AG09309 (cell line): ENCODE data around the gene CFAP43.
"Not testable (repeated sequence)": the region's sequence is repeated elsewhere in the genome, so short reads cannot be mapped to it uniquely, and the experiment has no call there.

Experiments
- DNase-seq: peaks from one replicate; pipeline ENCODE4 v3.0.0-alpha.2; 2010; ENCODE audit warnings: low read depth
- H3K4me3 ChIP-seq: 2 replicates; pipeline ENCODE4 v1.5.1; 2011; ENCODE audit warnings: mild to moderate bottlenecking, low read depth, low read length, moderate library complexity; ENCODE audit not compliant: control insufficient read depth
- CTCF ChIP-seq: IDR thresholded peaks from 2 replicates; pipeline ENCODE4 v1.5.1; 2011; ENCODE audit warnings: mild to moderate bottlenecking, low read depth, low read length, inconsistent platforms; ENCODE audit not compliant: insufficient read depth, control insufficient read depth; ENCODE audit errors: missing control alignments

The CFAP43 gene

GRCh38 chr10:104245066-104245632, 13.0 kb upstream of the CFAP43 start:
- TF ChIP-seq CTCF = no peak
- no peak for DNase-seq
- no peak overlapping the region for H3K4me3 ChIP-seq

GRCh38 chr10:104243512-104243911, 11.3 kb upstream of the CFAP43 start:
- TF ChIP-seq CTCF = no peak
- DNase-seq = no peak
- no peak overlapping the region for H3K4me3 ChIP-seq

- not testable (repeated sequence) for H3K4me3 ChIP-seq, DNase-seq
These were observed 10.8 kb upstream of the CFAP43 start for GRCh38 chr10:104243009-104243408.

- TF ChIP-seq CTCF = no peak
- H3K4me3 ChIP-seq = no peak overlapping the region
- DNase-seq = no peak
These were observed 10.4 kb upstream of the CFAP43 start for GRCh38 chr10:104242545-104242944.

- no peak for TF ChIP-seq CTCF
- H3K4me3 ChIP-seq = no peak overlapping the region
- no peak for DNase-seq
These were observed 7.9 kb upstream of the CFAP43 start for GRCh38 chr10:104240078-104240477.

- DNase-seq = no peak
- TF ChIP-seq CTCF = no peak
- no peak overlapping the region for H3K4me3 ChIP-seq
These were observed 3.6 kb upstream of the CFAP43 start for GRCh38 chr10:104235801-104236200.

GRCh38 chr10:104234934-104235333, 2.8 kb upstream of the CFAP43 start:
- DNase-seq = no peak
- no peak overlapping the region for H3K4me3 ChIP-seq
- TF ChIP-seq CTCF = no peak
